RWPE1 (cell line): ENCODE measurements around the gene DDX24.

Source experiments
- CTCF ChIA-PET: fragments of 350-600 bp; sonication (Branson Sonifier 250); formaldehyde crosslinking; extraction: SDS; loops from one replicate; lab custom pipeline; 2021; lab: Yijun Ruan, JAX
- POLR2A ChIA-PET: fragments of 400-600 bp; formaldehyde crosslinking; extraction: SDS; loops from one replicate; lab custom pipeline; 2020; ENCODE audit warnings: antibody characterized with exemption; ENCODE audit not compliant: low non-redundant PET; lab: Yijun Ruan, JAX
- DNase-seq: peaks from one replicate; pipeline ENCODE4 v3.0.0; 2012; ENCODE audit warnings: low spot score
- H3K27ac ChIP-seq: fragments of 450-650 bp; 2 replicates; pipeline ENCODE4 v1.5.1; 2017
- CTCF ChIP-seq: fragments of 450-650 bp; conservative IDR thresholded peaks from 2 replicates; pipeline ENCODE4 v1.5.1; 2017; ENCODE audit warnings: low read depth, mild to moderate bottlenecking

DDX24 gene

GRCh38 chr14:94126800-94127199 is 45.8 kb upstream of the DDX24 start:
- no peak overlapping the region for H3K27ac ChIP-seq
- ChIA-PET CTCF (interaction anchor here (0.9 kb wide), 1 partner anchor 21 kb away, joined by 3 read pairs; no protein-coding TSS in a partner anchor), POLR2A (no interaction called here)
- no peak for TF ChIP-seq CTCF
- DNase-seq = no peak

GRCh38 chr14:94126419-94126677 is 45.3 kb upstream of the DDX24 start:
- TF ChIP-seq CTCF = no peak
- ChIA-PET CTCF (interaction anchor here (0.9 kb wide), 1 partner anchor 21 kb away, joined by 3 read pairs; no protein-coding TSS in a partner anchor), POLR2A (no interaction called here)
- DNase-seq = no peak
- no peak overlapping the region for H3K27ac ChIP-seq

- CTCF ChIA-PET = no interaction called here
- H3K27ac ChIP-seq = no peak overlapping the region
- DNase-seq = no peak
- TF ChIP-seq CTCF = no peak
- POLR2A ChIA-PET = no interaction called here
Measured at GRCh38 chr14:94125659-94126418, 44.8 kb upstream of the DDX24 start.

- no peak for TF ChIP-seq CTCF
- ChIA-PET POLR2A (no interaction called here), CTCF (interaction anchor here (1.4 kb wide), 1 partner anchor 12 kb away, joined by 5 read pairs; no protein-coding TSS in a partner anchor)
- DNase-seq = no peak
- no peak overlapping the region for H3K27ac ChIP-seq
Measured at GRCh38 chr14:94124582-94125377, 43.8 kb upstream of the DDX24 start.

GRCh38 chr14:94123868-94124267 is 42.9 kb upstream of the DDX24 start:
- ChIA-PET CTCF (interaction anchor here (1.4 kb wide), 1 partner anchor 13 kb away, joined by 5 read pairs; no protein-coding TSS in a partner anchor), POLR2A (no interaction called here)
- H3K27ac ChIP-seq = no peak overlapping the region
- TF ChIP-seq CTCF = no peak
- no peak for DNase-seq

GRCh38 chr14:94123296-94123695 is 42.3 kb upstream of the DDX24 start:
- POLR2A ChIA-PET = no interaction called here
- no peak for DNase-seq
- H3K27ac ChIP-seq = no peak overlapping the region
- CTCF ChIA-PET = no interaction called here
- no peak for TF ChIP-seq CTCF
